PC-9 (cell line): Measurements from ENCODE around the gene PTPRM.

Experiments used
- CTCF ChIP-seq: fragments of 200-600 bp; sonication (generic); conservative IDR thresholded peaks from 2 replicates; pipeline ENCODE4 v1.6.1; 2017; ENCODE audit warnings: mixed run types, antibody characterized with exemption, mild to moderate bottlenecking, moderate library complexity
- EZH2 ChIP-seq: fragments of 200-600 bp; sonication (generic); IDR thresholded peaks from 2 replicates; pipeline ENCODE4 v1.8.0; 2017; ENCODE audit warnings: antibody characterized with exemption, low read depth

GRCh38 chr18:7641813-7642212, 74.7 kb downstream of the PTPRM start:
- TF ChIP-seq CTCF: no peak
- no peak for TF ChIP-seq EZH2
